NB4 (cell line): ENCODE measurements around the gene SPRR5.
A peak's percentile ranks its signal among the peaks of the same experiment; 100 is the strongest.

Experiments used
- DNase-seq: peaks from one replicate; pipeline ENCODE4 v3.0.0; 2010; ENCODE audit warnings: low read depth
- H3K4me3 ChIP-seq: one replicate; pipeline ENCODE4 v1.5.1; 2011; ENCODE audit warnings: mild to moderate bottlenecking, low read depth, low read length, moderate library complexity
- CTCF ChIP-seq: IDR thresholded peaks from one replicate; pipeline ENCODE4 v1.5.1; 2012; ENCODE audit warnings: low read depth, low read length
- MAX ChIP-seq: IDR thresholded peaks from 2 replicates; pipeline ENCODE4 v1.6.1; 2011; ENCODE audit warnings: low read depth, low read length
- MYC ChIP-seq: IDR thresholded peaks from 2 replicates; pipeline ENCODE4 v1.6.1; 2011; ENCODE audit warnings: low read depth, low read length
- POLR2A ChIP-seq: IDR thresholded peaks from 2 replicates; pipeline ENCODE4 v1.6.1; 2011; ENCODE audit warnings: mild to moderate bottlenecking; ENCODE audit not compliant: insufficient read length; ENCODE audit errors: extremely low read depth

Gene SPRR5

GRCh38 chr1:152967201-152967600 lies 20.2 kb downstream of the SPRR5 start:
- H3K4me3 ChIP-seq, result no peak overlapping the region
- DNase-seq, result no peak
- TF ChIP-seq MAX, result no peak
- no peak for TF ChIP-seq CTCF
- TF ChIP-seq POLR2A, result no peak
- no peak for TF ChIP-seq MYC

- DNase-seq, result no peak
- H3K4me3 ChIP-seq, result no peak overlapping the region
- TF ChIP-seq CTCF, result no peak
- TF ChIP-seq MAX, result no peak
- no peak for TF ChIP-seq POLR2A
- no peak for TF ChIP-seq MYC
Observed at GRCh38 chr1:152968248-152968647, 21.2 kb downstream of the SPRR5 start.

GRCh38 chr1:152969036-152969435 lies 22.0 kb downstream of the SPRR5 start:
- no peak overlapping the region for H3K4me3 ChIP-seq
- no peak for DNase-seq
- no peak for TF ChIP-seq CTCF
- TF ChIP-seq MAX, result no peak
- no peak for TF ChIP-seq MYC
- TF ChIP-seq POLR2A, result no peak

GRCh38 chr1:152970495-152970894 lies 23.5 kb downstream of the SPRR5 start, which contains the start of gene SPRR4:
TSS of gene SPRR4 (plus strand) at chr1:152970648. CDS start at chr1:152971891, 1,243 bp downstream.
- DNase-seq, result peak; percentile 9
- H3K4me3 ChIP-seq, result no peak within 1 kb of the TSS
- TF ChIP-seq MAX (no peak), CTCF (no peak), MYC (no peak), POLR2A (no peak)

GRCh38 chr1:152972196-152972886 lies 25.3 kb downstream of the SPRR5 start:
- no peak for DNase-seq
- TF ChIP-seq POLR2A (no peak), CTCF (no peak), MYC (no peak), MAX (no peak)
- H3K4me3 ChIP-seq, result no peak overlapping the region
